Measurements from ENCODE around the gene DDX27.

Gene DDX27

DNA sequence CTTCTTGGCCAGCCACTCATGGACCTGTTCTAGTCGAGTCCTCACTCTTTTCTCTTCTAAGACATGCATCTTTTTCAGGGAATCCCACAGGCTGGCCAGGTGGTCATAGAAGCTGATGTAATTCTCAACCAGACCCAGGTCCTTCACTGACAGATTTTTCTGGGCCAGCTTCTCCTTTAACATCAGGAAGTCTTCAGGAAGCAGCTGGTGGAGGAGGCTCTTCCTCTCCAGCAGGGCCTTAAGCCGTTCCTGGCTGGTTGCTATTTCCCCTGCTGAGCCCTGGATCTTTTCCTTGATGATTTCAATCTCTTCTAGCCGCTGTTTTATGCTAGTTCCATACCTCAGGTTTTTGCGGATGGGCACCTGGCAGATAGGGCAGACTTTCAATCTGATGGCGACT lies 28.6 kb downstream of the DDX27 start:
- no peak for DNase-seq (ENCODE audit: extremely low read depth in 1 of 2, low read depth in 1 of 2)

DNA sequence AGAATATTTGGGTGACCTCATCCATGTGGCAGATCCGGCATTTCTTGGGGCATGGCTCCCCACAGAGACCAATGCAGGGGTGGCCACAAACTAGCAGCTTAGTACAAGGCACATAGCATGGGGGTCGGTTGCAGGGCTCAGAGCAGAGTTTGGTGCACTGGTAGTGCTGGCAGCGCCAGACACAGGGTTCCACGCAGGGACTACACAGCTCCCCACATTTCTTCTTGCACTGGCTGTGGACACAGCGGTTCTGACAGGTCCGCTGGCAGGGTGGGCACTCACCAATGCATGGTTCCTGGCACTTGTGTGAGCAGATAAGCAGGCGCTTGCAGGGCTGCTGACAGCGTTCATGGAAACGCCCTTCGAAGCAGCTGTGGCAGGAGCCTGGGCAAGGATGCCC lies 29.1 kb downstream of the DDX27 start:
- DNase-seq (ENCODE audit: extremely low read depth in 1 of 2, low read depth in 1 of 2) = no peak

GRCh38 chr20:49248879-49249665 lies 29.9 kb downstream of the DDX27 start:
- DNase-seq (ENCODE audit: extremely low read depth in 1 of 2, low read depth in 1 of 2) = no peak

GRCh38 chr20:49252556-49253350 lies 33.5 kb downstream of the DDX27 start:
- DNase-seq (ENCODE audit: extremely low read depth in 1 of 2, low read depth in 1 of 2) = no peak

DNA sequence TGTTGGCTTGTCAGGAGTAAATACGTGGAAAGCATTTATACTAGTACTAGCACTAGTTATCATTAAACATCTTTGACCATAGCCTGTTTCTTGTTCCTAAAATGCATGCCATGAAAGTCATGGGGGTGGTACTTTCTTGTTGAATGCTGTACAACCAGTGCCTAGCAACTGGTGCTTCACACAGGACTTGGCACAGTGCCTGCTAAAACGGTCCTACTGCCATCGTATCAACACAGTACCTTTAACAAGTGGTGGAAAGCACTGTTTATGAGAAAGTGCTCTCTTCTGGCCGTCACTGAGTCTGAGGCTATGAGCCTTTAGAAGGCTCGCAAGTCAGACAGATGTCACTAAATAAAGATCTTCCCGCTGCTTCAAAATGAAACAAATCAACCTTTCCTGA lies 37.0 kb downstream of the DDX27 start:
- no peak for DNase-seq (ENCODE audit: extremely low read depth in 1 of 2, low read depth in 1 of 2)

GRCh38 chr20:49259284-49259683 lies 40.1 kb downstream of the DDX27 start:
- DNase-seq (ENCODE audit: extremely low read depth in 1 of 2, low read depth in 1 of 2) = no peak

- DNase-seq (ENCODE audit: extremely low read depth in 1 of 2, low read depth in 1 of 2) = no peak
Measured at GRCh38 chr20:49259799-49260198, 40.6 kb downstream of the DDX27 start.

DNA sequence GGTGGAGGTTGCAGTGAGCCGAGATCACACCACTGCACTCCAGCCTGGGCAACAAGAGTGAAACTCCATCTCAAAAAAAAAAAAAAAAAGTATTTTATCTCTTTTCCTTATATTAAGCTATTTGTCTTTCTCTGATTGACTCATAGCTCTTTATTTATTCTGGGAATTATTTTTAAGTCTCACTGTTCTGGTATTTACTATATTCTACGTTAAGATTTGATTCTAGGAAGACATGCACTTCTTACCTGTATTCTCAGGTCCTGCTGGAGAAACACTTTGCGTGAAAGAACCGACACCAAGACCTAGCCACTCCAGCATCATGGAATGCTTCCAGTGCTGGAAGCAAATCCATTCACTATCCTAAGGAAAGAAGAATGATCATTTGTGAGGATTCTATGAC lies 41.0 kb downstream of the DDX27 start:
- DNase-seq (ENCODE audit: extremely low read depth in 1 of 2, low read depth in 1 of 2) = no peak

GRCh38 chr20:49261173-49261572 lies 42.0 kb downstream of the DDX27 start:
- no peak for DNase-seq (ENCODE audit: extremely low read depth in 1 of 2, low read depth in 1 of 2)

GRCh38 chr20:49262444-49262843 lies 43.2 kb downstream of the DDX27 start:
- no peak for DNase-seq (ENCODE audit: extremely low read depth in 1 of 2, low read depth in 1 of 2)

DNA sequence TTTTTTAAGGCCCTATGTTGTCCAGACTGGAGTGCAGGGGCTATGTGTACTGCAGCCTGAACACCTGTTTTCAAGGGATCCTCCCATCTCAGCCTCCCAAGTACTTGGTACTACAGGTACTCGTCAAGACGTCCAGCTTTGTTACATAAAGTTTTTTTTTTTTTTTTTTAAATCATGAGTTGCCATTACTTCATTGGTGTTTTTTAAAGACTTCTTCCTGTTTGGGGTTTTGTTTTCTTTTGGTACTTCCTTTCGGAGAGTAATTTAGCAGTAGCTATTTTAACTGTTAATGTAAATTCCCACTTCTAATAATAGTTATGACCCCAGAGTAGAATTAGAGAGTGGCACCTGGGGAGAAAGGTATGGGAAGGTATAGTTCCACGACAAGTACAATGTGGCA lies 48.1 kb downstream of the DDX27 start:
- no peak for DNase-seq (ENCODE audit: extremely low read depth in 1 of 2, low read depth in 1 of 2)

GRCh38 chr20:49268600-49269365 lies 49.6 kb downstream of the DDX27 start:
- DNase-seq (ENCODE audit: extremely low read depth in 1 of 2, low read depth in 1 of 2) = no peak

- no peak for DNase-seq (ENCODE audit: extremely low read depth in 1 of 2, low read depth in 1 of 2)
Measured at GRCh38 chr20:49270177-49270576, 51.0 kb downstream of the DDX27 start.

DNA sequence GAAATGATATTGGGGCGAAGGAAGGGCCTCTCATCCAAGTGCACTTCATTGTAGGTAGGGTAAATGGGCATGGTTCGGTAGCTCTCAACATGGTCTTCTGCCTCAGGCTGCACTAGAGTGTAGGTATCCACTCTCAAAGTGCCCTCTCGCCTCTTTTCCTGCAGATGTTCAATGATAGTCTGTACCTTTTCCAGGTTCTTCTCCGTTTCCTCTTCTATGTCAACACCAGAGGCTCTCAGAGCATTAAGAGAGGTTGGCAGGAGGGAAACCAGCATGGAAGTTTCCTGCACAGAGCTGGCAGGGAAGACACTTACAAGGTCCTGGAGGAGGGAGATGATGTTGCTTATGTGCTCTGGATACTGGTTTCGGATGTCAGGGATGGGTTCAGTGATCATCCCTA lies 51.5 kb downstream of the DDX27 start:
- no peak for DNase-seq (ENCODE audit: extremely low read depth in 1 of 2, low read depth in 1 of 2)

- DNase-seq (ENCODE audit: extremely low read depth in 1 of 2, low read depth in 1 of 2) = no peak
Measured at GRCh38 chr20:49272654-49273053, 53.4 kb downstream of the DDX27 start.

DNA sequence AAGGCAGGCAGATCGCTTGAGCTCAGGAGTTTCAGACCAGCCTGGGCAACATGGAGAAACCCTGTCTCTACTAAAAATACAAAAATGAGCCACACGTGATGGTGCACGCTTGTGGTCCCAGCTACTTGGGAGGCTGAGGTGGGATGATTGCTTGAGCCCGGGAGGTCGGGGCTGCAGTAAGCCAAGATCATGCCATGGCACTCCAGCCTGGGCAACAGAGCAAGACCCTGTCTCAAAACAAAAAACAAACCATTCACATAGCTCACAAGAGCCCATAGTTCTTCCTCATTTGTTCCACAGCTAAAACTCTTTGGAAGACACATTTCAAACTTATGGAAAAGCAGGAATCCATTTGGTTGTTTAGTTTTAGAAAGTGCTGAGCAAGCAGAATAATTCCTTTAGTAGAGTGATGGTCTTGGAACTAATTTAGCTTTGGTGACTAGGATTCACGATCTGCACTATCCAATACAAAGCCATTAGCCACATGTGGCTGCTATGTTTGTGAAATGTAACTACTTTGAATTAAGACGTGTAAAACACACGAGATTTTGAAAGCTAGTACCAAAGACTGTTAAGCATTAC lies 54.6 kb downstream of the DDX27 start:
- no peak for DNase-seq (ENCODE audit: extremely low read depth in 1 of 2, low read depth in 1 of 2)

GRCh38 chr20:49275216-49275615 lies 56.0 kb downstream of the DDX27 start:
- no peak for DNase-seq (ENCODE audit: extremely low read depth in 1 of 2, low read depth in 1 of 2)

DNA sequence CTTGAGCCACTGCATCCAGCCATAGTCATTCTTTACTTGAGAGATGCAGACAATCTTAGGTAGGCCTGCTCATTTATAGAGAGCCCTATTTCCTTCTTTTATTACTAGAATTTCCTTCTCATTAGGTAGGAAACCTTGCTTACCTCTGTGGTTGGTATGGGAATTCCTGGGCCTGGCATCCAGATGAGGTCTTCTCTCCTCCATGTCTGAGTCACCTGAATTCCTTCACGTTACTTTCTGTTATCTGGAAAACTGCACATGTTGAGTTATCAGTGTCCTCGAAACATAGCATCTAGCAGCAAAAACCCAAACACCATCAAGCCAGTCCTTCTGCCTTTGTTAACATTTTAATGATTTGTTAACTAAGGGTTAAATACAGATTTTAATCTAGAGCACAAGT lies 56.4 kb downstream of the DDX27 start:
- DNase-seq (ENCODE audit: extremely low read depth in 1 of 2, low read depth in 1 of 2) = no peak

DNA sequence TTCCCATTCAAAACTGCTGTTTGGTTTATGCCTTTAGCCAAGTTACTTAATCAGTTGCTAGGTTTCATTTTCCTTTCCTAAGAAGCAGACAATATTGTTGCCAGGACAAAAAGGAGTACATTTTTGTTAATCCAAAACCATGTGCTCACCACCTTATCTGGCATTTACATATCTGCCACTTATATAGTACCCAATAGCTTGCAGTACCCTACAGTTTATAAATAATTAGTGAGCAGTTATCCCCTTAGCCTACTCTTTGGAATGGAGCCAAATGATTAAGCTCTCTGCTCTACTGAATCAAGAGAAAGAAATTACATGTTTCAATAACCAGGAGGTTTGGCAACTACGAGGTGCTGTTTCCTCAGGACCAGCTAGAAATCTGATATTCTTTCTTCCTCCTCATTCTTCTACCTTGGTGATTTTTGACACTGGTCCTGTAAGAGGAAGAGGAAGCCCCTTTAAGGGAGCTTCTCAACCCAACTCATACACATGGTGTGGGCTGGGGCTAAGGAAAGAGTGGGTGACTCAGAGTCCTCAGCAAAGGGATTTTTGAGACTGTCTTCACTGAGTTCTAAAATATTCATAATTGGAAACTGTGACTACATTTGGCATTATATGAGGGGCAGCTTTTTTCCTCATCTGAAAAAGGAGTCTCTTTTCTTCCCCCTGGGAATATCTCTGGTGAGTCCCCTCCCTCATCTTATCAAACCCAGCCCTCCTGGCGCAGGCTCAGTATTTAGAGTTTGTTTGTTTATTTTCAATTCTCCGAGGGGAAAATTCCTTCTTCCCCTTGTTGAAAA lies 57.1 kb downstream of the DDX27 start:
- DNase-seq (ENCODE audit: extremely low read depth in 1 of 2, low read depth in 1 of 2) = peak in 1 of 2 donors; percentile 14

Measured in activated CD8-positive, alpha-beta memory T cell treated with anti-CD3 and anti-CD28 coated beads for 1 hour (primary cell).